ENCODE measurements around the gene EP400. TPM values are rescaled to one million over a fixed set of nuclear protein-coding genes. Genes with fewer than 3 reads are reported as not detected.

EP400 gene
- polyA plus RNA-seq, 4 donors, result 33.2 to 42.3 (median 34.3) TPM

- DNase-seq (ENCODE audit: low read depth in 4 of 4, low spot score in 3 of 4), result no peak
Observed at GRCh38 chr12:131911028-131911650, 38.6 kb upstream of the EP400 start.

- DNase-seq (ENCODE audit: low read depth in 4 of 4, low spot score in 3 of 4), result no peak
Observed at GRCh38 chr12:131911851-131912477, 37.8 kb upstream of the EP400 start.

- no peak for DNase-seq (ENCODE audit: low read depth in 4 of 4, low spot score in 3 of 4)
Observed at GRCh38 chr12:131912518-131913274, 37.0 kb upstream of the EP400 start.

DNA sequence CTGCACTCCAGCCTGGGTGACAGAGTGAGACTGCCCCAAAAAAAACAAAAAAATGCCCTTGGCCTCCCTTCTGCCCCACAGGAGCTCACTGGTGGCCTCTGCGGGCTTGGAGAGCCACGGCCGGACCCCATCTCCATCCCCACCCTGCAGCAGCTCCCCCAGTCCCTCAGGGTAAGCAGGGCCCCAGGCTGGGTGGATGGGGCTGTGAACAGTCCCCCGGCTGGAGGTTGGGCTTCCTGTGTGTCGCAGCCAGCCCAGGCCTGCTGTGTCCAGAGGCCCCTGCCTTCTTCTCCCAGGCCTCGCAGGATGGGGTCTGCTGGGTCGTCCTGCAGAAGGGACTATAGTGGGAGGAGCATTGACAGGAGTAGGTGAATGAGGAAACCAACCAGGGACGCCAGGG is 36.1 kb upstream of the EP400 start:
- no peak for DNase-seq (ENCODE audit: low read depth in 4 of 4, low spot score in 3 of 4)

GRCh38 chr12:131914179-131914702 is 35.5 kb upstream of the EP400 start:
- no peak for DNase-seq (ENCODE audit: low read depth in 4 of 4, low spot score in 3 of 4)

DNA sequence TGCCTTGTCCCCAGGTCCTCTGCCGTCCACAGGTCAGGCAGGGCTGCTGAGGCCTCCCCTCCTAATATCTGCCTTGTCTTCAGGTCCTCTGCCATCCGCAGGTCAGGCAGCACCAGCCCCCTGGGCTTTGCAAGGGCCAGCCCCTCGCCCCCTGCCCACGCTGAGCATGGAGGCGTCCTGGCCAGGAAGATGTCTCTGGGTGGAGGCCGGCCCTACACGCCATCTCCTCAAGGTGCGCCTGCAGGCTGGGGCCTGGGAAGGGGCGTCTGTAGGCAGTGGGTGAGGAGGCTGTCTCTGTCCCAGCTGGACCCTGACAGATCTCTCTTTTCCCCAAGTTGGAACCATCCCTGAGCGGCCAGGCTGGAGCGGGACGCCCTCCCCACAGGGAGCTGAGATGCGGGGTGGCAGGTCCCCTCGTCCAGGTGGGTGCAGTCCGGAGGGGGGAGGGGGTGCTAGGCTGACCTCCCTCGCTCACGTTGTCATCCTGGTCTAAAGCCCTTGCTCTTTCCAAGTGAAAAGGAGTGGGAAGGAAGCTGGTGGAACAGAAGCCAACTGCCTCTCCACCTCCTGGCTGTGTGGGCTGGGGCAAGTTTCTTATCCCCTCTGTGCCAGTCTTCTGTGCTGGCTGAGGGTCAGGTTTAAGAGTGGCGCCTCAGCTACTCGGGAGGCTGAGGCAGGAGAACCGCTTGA is 34.6 kb upstream of the EP400 start:
- DNase-seq (ENCODE audit: low read depth in 4 of 4, low spot score in 3 of 4), result no peak

DNA sequence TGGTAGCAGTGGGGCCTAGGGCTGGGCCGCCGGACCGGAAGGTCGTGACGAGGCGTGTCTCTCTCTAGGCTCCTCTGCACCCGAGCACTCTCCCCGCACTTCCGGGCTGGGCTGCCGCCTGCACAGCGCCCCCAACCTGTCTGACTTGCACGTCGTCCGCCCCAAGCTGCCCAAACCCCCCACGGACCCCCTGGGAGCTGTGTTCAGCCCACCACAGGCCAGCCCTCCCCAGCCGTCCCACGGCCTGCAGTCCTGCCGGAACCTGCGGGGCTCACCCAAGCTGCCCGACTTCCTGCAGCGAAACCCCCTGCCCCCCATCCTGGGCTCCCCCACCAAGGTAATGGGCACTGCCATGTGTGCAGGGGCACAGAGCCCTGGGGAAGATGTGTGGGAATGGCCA is 33.9 kb upstream of the EP400 start:
- no peak for DNase-seq (ENCODE audit: low read depth in 4 of 4, low spot score in 3 of 4)

DNA sequence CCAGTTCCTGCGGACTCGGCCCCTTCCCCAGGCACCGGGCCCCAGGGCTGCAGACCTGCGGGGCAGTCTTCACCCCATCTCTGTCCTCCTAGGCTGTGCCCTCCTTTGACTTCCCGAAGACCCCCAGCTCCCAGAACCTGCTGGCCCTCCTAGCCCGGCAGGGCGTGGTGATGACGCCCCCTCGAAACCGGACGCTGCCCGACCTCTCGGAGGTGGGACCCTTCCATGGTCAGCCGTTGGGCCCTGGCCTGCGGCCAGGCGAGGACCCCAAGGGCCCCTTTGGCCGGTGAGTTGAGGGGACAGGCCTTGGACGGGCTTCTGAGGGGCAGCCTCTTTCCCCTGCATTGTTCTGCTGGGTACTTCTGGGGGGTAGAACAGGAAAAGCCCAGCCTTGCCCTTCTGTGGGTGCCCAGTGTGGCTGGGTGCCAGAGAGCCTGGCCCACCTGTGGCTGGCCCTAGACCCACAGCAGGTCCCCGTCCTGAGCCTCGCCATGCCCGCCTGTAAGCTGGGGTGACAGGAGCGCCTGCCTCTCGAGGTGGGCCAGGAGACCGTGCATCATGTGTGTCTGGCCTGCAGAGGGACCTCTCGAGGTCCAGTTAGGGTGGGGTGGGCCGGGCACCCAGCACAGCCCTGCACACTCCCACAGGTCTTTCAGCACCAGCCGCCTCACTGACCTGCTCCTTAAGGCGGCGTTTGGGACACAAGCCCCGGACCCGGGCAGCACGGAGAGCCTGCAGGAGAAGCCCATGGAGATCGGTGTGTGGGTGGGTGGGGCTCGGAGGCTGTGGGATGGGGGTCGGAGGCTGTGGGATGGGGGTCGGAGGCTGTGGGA is 33.2 kb upstream of the EP400 start:
- DNase-seq (ENCODE audit: low read depth in 4 of 4, low spot score in 3 of 4), result no peak

GRCh38 chr12:131917139-131917710 is 32.5 kb upstream of the EP400 start:
- no peak for DNase-seq (ENCODE audit: low read depth in 4 of 4, low spot score in 3 of 4)

GRCh38 chr12:131917711-131918306 is 31.9 kb upstream of the EP400 start:
- DNase-seq (ENCODE audit: low read depth in 4 of 4, low spot score in 3 of 4), result no peak

DNA sequence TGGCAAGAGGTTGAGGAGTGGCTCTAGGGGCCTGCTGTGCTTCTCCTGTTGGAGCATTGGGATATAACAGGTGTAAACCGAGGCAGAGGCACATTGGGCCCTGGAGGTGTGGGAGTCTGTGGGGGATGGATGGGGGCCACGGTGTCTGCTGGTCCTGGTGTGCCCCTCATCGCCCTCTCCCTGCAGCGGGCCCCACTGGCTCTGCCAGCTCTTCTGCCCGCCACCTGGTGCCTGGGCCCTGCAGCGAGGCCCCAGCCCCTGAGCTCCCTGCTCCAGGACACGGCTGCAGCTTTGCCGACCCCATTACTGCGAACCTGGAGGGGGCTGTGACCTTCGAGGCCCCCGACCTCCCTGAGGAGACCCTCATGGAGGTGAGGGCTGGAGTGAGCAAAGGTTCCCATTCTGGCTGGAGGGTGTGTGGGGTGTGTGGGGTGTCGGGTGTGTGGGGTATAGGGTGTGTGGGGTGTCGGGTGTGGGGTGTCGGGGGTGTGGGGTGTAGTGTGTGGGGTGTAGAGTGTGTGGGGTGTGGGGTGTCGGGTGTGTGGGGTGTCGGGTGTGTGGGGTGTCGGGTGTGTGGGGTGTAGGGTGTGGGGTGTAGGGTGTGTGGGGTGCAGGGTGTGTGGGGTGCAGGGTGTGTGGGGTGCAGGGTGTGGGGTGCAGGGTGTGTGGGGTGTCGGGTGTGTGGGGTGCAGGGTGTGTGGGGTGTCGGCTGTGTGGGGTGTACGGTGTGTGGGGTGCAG is 31.3 kb upstream of the EP400 start:
- no peak for DNase-seq (ENCODE audit: low read depth in 4 of 4, low spot score in 3 of 4)

- DNase-seq (ENCODE audit: low read depth in 4 of 4, low spot score in 3 of 4), result no peak
Observed at GRCh38 chr12:131919051-131919347, 30.7 kb upstream of the EP400 start.

DNA sequence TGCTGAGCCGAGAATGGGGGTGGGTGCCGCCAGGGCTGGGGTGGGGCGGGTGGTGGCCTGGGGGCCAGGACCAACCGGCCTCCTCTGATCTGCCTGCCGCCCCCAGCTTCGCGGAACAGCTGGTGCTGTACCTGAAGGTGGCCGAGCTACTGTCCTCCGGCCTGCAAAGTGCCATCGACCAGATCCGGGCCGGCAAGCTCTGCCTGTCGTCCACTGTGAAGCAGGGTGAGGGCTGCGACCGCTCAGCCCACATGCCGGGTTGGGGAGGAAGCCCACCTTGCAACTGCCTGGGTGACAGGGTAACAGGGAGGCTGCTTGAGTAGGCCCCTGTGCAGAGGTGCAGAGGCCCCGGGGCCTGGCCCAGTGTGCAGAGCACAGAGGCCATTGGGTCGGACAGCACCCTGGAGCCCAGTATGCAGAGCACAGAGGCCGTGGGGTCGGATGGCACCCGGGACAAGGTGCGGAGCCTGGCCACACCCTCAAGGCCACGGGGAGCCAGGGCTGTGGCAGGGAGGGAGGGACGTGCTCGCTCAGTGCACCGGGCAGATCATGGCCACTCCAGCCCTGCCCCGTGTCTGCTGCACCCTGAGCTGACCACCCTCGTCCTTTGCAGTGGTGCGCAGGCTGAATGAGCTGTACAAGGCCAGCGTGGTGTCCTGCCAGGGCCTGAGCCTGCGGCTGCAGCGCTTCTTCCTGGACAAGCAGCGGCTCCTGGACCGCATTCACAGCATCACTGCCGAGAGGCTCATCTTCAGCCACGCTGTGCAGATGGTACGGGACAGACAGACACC is 30.2 kb upstream of the EP400 start:
- DNase-seq (ENCODE audit: low read depth in 4 of 4, low spot score in 3 of 4), result no peak

- no peak for DNase-seq (ENCODE audit: low read depth in 4 of 4, low spot score in 3 of 4)
Observed at GRCh38 chr12:131920157-131920508, 29.6 kb upstream of the EP400 start.

- DNase-seq (ENCODE audit: low read depth in 4 of 4, low spot score in 3 of 4), result no peak
Observed at GRCh38 chr12:131920902-131921840, 28.6 kb upstream of the EP400 start.

DNA sequence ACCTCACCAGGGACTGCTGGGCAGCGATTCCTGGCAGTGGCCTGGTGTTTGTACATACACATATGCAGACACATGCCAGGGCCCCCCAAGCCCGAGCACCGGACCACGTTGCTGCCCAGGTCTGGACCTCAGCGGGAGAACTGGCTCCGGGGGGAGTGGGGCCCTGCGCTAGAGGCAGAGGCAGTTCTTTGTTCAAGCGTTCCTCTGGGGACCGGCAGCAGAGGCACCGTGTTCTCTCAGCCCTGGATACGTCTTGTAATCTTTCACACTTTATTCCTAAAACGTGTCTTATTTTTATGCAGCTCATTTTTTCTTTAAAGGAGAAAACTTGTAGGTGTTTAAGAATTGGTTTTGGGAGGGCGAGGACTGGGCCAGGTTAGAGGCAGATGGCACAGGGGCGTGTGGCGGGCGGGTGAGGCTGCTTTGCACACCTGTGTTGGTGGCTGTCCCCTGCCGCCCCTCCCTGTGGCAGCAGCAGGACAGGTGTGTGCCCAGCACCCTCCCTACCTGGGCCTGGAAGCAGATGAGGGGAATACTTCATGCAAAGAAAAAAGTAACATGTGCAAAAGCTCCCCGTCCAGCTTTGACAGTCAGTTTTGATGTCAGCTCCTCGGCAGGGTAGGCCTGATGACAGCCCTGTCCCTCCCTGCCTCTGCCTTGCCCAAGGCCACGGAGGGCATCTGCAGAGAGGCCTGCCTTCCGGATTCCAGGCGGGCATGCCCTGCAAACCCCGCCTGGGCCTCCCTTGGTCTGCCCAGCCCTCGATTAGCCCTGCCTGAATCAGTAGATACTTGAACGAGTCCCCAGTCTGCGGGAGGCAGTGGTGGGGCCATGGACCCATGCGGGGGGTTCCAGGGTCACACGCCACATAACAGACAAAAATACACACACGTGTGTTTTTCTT is 27.6 kb upstream of the EP400 start:
- DNase-seq (ENCODE audit: low read depth in 4 of 4, low spot score in 3 of 4), result no peak
